Fibroblast of lung (primary cell): ENCODE results near the gene NUP210. TPM values are rescaled to one million over a fixed set of nuclear protein-coding genes. Genes with fewer than 3 reads are reported as not detected.

ENCODE experiments used
- DNase-seq, 2 donors: peaks; one replicate each; pipeline versions ENCODE4 v3.0.0 to v3.0.0-alpha.2; 2010; ENCODE audit warnings: low read depth in 2 of 2
- H2AFZ ChIP-seq: 2 replicates; pipeline ENCODE4 v1.5.1; 2012; ENCODE audit warnings: low read length, control low read depth, inconsistent platforms
- H3K27ac ChIP-seq: 2 replicates; pipeline ENCODE4 v1.5.1; 2011; ENCODE audit warnings: low read length, control low read depth; ENCODE audit not compliant: insufficient read depth
- H3K27me3 ChIP-seq: 2 replicates; pipeline ENCODE4 v1.5.1; 2011; ENCODE audit warnings: mild to moderate bottlenecking, low read length; ENCODE audit not compliant: control insufficient read depth, insufficient read depth
- H3K36me3 ChIP-seq: 2 replicates; pipeline ENCODE4 v1.5.1; 2011; ENCODE audit warnings: low read length; ENCODE audit not compliant: control insufficient read depth, insufficient read depth
- H3K4me1 ChIP-seq: 2 replicates; pipeline ENCODE4 v1.5.1; 2011; ENCODE audit warnings: low read length; ENCODE audit not compliant: control insufficient read depth, insufficient read depth; ENCODE audit errors: extremely low read depth
- H3K4me2 ChIP-seq: 2 replicates; pipeline ENCODE4 v1.5.1; 2011; ENCODE audit warnings: low read length, control low read depth; ENCODE audit not compliant: insufficient read depth; ENCODE audit errors: extremely low read depth
- H3K4me3 ChIP-seq, 4 experiments: fragments of 200-600 bp in 1 of 4; sonication (generic) in 1 of 4; replicated peaks in 1 of 4; 2 replicates each; pipeline ENCODE4 v1.5.1; 2011 to 2016; ENCODE audit warnings: low read length in 4 of 4, low read depth in 3 of 4, mild to moderate bottlenecking in 3 of 4, control low read depth in 2 of 4, inconsistent platforms in 1 of 4, mixed read lengths in 1 of 4; ENCODE audit not compliant: insufficient read depth in 1 of 4; ENCODE audit errors: control extremely low read depth in 1 of 4
- H3K79me2 ChIP-seq: 2 replicates; pipeline ENCODE4 v1.5.1; 2012; ENCODE audit warnings: mild to moderate bottlenecking, low read length, inconsistent platforms; ENCODE audit not compliant: control insufficient read depth, insufficient read depth
- H3K9ac ChIP-seq: 2 replicates; pipeline ENCODE4 v1.5.1; 2011; ENCODE audit warnings: mild to moderate bottlenecking, low read length, control low read depth; ENCODE audit not compliant: insufficient read depth
- H3K9me3 ChIP-seq: 2 replicates; pipeline ENCODE4 v1.5.1; 2012; ENCODE audit warnings: low read depth, low read length; ENCODE audit not compliant: control insufficient read depth, insufficient read depth
- H4K20me1 ChIP-seq: 2 replicates; pipeline ENCODE4 v1.5.1; 2011; ENCODE audit warnings: low read length; ENCODE audit not compliant: control insufficient read depth, insufficient read depth; ENCODE audit errors: extremely low read depth
- CTCF ChIP-seq, 2 donors: IDR thresholded peaks in 1 of 2; conservative IDR thresholded peaks in 1 of 2; 1 replicate in 1 of 2; 2 replicates in 1 of 2; pipeline ENCODE4 v1.5.1; 2011 to 2012; ENCODE audit warnings: low read length in 2 of 2, control low read depth in 1 of 2, inconsistent platforms in 1 of 2, low read depth in 1 of 2, mild to moderate bottlenecking in 1 of 2
- EZH2 ChIP-seq: IDR thresholded peaks from 2 replicates; pipeline ENCODE4 v1.5.1; 2012; ENCODE audit warnings: low read length, control low read depth, mild to moderate bottlenecking; ENCODE audit errors: missing control alignments
- polyA plus RNA-seq, 2 donors: library from polyadenylated mRNA; depleted of rRNA in 1 of 2; stranded (reverse) in 1 of 2; unstranded in 1 of 2; fragments of >200 nt; gene quantifications; 2 replicates each; pipeline ENCODE4 v1.2.1, GENCODE V29; 2011 to 2012; ENCODE audit warnings: missing spikeins in 1 of 2
- total RNA-seq: library from RNA; depleted of rRNA; stranded (reverse); fragments of >200 nt; gene quantifications from 2 replicates; pipeline ENCODE4 v1.2.1, GENCODE V29; 2014

NUP210 gene
- total and polyA plus RNA-seq, 2 donors (not counting 1 experiment from before 2014, with no cell fraction given) = 0.09 to 0.33 TPM

- Histone ChIP-seq H4K20me1 (no peaks in the 10 kb centered on the region), H3K9me3 (no peaks in the 10 kb centered on the region), H3K27me3 (peaks cover 26% of the 10 kb centered on the region), H3K36me3 (no peaks in the 10 kb centered on the region), H3K4me3 (no peak overlapping the region), H3K4me1 (no peaks in the 10 kb centered on the region), H3K9ac (no peak overlapping the region), H3K4me2 (no peak overlapping the region), H3K27ac (no peak overlapping the region), H3K79me2 (no peaks in the 10 kb centered on the region), H2AFZ (no peak overlapping the region)
- DNase-seq = no peak
- no peak for TF ChIP-seq EZH2
- TF ChIP-seq CTCF (conservative IDR thresholded peaks at IDR 0.05 in 1 of 2, IDR thresholded peaks at IDR 0.05 in 1 of 2; ENCODE audit: low read depth in 1 of 2, low read length in 2 of 2) = no peak
These were observed 139.9 kb downstream of the NUP210 start for GRCh38 chr3:13280122-13280790.

DNA sequence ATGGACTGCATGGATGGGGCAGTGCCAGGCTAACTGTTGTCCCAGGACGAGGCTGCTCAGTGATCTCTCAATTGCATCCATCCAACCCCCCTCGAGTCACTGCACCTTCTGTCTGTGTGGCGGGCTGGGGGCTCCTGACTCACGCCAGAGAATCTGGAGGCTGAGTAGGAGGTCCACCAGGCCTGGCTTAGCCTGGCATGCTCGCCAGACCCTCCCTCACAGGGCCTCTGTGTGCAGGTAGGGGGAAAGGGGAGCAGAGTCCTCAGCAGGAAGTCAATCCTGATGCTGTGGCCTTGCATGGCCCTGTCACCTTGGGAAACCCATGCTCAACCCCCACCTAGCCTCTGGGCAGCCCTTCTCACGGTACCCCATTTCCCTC is 140.6 kb downstream of the NUP210 start:
- Histone ChIP-seq H3K4me1 (no peaks in the 10 kb centered on the region), H3K9me3 (no peaks in the 10 kb centered on the region), H3K27me3 (peaks cover 26% of the 10 kb centered on the region)

More for the DNA sequence above, 140.6 kb downstream of the NUP210 start:
- Histone ChIP-seq H3K9ac (no peak overlapping the region), H3K4me2 (no peak overlapping the region), H3K79me2 (no peaks in the 10 kb centered on the region), H3K4me3 (no peak overlapping the region), H2AFZ (no peak overlapping the region), H3K27ac (no peak overlapping the region), H3K36me3 (no peaks in the 10 kb centered on the region), H4K20me1 (no peaks in the 10 kb centered on the region)
- TF ChIP-seq CTCF (conservative IDR thresholded peaks at IDR 0.05 in 1 of 2, IDR thresholded peaks at IDR 0.05 in 1 of 2; ENCODE audit: low read depth in 1 of 2, low read length in 2 of 2) = no peak
- no peak for TF ChIP-seq EZH2
- no peak for DNase-seq
